H4 (cell line): ENCODE measurements around the gene RAP1A. TPM values are rescaled to one million over a fixed set of nuclear protein-coding genes. Genes with fewer than 3 reads are reported as not detected.

Experiments used
- DNase-seq: peaks from one replicate; pipeline ENCODE4 v3.0.0-alpha.2; 2015; ENCODE audit warnings: low spot score
- total RNA-seq: library from RNA; depleted of rRNA; stranded (reverse); fragments of >200 nt; shearing (Covaris generic); gene quantifications from 2 replicates; pipeline ENCODE4 v1.2.3, GENCODE V29; 2014; rRNA removed

The RAP1A gene
- total RNA-seq, 1 experiment from 2014 or later = 32.4 TPM

GRCh38 chr1:111756124-111756513 is 136.5 kb downstream of the RAP1A start:
- DNase-seq = no peak

GRCh38 chr1:111758373-111758772 is 138.8 kb downstream of the RAP1A start:
- no peak for DNase-seq

GRCh38 chr1:111761717-111762116 is 142.1 kb downstream of the RAP1A start:
- DNase-seq = no peak

GRCh38 chr1:111762332-111762731 is 142.7 kb downstream of the RAP1A start:
- DNase-seq = no peak

Other genes starting within 250 kb of the RAP1A start
- 0.25 TPM in 1 of 2 replicates, not detected in the other for gene OVGP1, start 192.1 kb upstream of the RAP1A start, total RNA-seq
- gene WDR77, start 170.5 kb upstream of the RAP1A start, total RNA-seq = 62.6 TPM in 2 replicates
- gene ATP5PB, start 170.3 kb upstream of the RAP1A start, total RNA-seq = 558 and 580 TPM in 2 replicates
- gene C1orf162, start 145.8 kb upstream of the RAP1A start, total RNA-seq = not detected in 2 replicates
- gene ADORA3, start 116.2 kb upstream of the RAP1A start, total RNA-seq = not detected in 2 replicates
- gene TMIGD3, start 116.2 kb upstream of the RAP1A start, total RNA-seq = not detected in 2 replicates
- gene INKA2, start 119.6 kb downstream of the RAP1A start, total RNA-seq = 3.7 and 4.4 TPM in 2 replicates
- gene DDX20, start 136.1 kb downstream of the RAP1A start, total RNA-seq = 20.0 and 22.7 TPM in 2 replicates